ENCODE results near the gene KRT222.

KRT222 gene

DNA sequence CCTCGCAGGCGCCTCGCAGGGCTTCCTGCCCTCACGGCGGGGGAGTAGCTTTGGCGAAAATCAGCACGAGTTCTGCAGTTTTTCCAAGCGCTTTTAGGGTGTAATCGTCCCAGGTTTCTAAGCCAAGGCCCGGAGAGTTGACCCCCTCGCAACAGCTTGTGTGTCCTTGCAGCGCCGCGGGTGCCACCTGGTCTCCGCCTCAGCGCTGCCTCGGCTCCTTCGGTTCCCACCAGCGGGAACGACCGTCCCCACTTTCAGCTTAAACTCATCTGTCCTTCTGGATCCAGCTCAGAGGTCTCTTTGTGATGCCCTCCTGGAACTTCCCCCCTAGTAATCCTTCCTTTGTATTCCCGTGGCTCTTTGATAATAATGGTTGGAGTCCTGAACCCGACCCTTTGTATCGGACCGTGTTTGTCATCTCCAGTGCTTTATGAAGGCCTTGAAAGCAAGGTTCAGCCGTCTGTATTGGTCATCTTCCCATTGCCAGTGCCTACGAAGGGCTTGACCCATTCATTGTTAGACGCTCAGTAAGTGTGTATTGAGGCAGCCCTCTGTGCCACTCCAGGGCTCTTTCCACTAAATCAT lies 16.5 kb downstream of the KRT222 start:
- no peak for DNase-seq

GRCh38 chr17:40647624-40648383 lies 17.2 kb downstream of the KRT222 start, which contains the start of gene SMARCE1:
Gene SMARCE1, minus strand, starts transcription at chr17:40647818. Its CDS starts 2,016 bp downstream, at chr17:40645802.
- DNase-seq: no peak

- no peak for DNase-seq
Observed at GRCh38 chr17:40646791-40647623, 18.0 kb downstream of the KRT222 start.

DNA sequence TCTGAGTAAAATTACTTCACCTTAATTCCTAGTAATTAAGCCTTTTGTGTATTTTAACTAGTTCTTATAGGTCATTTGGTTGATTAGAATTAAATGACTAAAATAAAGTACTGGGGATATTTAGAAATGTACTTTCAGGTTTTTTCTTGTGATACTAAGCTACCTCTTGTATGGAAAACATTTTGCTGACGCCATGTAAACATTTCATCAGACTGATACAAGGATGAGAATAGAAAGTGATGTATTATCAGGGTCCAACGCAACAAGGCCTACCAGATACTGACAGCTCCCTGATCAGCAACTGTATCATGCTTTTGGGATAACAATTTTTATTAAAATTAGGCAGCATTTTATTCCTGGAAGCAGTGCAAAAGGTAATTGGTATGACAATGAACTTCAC lies 19.0 kb downstream of the KRT222 start:
- no peak for DNase-seq

DNA sequence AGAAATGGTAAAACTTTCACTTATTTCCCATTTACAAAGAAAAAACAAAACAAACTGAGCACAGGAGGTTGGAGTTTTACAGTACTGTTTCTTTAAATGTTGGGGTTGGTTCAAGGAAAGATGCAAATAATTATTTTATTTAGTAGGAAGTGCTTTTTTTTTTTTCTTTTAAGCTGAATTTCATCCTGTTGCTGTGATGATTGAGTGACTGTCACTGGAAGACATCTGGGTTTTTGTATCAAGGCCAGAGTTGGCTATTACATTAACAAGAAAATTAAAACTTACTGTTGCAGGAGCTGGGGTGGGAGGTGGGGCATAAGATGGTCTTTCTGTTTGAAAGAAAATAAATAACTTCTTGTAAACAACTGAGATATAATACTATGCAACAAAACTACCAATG lies 19.7 kb downstream of the KRT222 start:
- DNase-seq: no peak

GRCh38 chr17:40637931-40638330 lies 27.0 kb downstream of the KRT222 start:
- DNase-seq: no peak

GRCh38 chr17:40633871-40634270 lies 31.1 kb downstream of the KRT222 start:
- DNase-seq: no peak

DNA sequence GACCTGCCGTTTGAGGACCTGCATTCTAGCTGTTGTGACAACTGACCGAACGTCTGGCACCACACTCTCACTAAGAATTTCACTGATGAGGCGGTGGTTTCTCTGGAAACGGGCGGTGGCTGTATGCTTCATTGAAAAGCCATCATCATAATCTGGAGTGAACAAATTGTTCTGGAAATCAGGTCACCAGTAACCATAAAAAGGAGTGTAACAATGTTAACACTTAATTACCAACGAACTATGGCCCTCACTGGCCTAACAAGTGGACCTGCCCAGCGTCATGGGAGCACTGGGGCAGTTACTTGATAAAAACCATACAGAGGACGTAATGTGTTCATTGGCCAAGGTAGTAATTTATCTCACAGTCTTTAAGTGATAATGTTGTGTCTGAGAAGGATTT lies 32.8 kb downstream of the KRT222 start:
- no peak for DNase-seq

- DNase-seq: no peak
Observed at GRCh38 chr17:40629842-40630241, 35.1 kb downstream of the KRT222 start.

DNA sequence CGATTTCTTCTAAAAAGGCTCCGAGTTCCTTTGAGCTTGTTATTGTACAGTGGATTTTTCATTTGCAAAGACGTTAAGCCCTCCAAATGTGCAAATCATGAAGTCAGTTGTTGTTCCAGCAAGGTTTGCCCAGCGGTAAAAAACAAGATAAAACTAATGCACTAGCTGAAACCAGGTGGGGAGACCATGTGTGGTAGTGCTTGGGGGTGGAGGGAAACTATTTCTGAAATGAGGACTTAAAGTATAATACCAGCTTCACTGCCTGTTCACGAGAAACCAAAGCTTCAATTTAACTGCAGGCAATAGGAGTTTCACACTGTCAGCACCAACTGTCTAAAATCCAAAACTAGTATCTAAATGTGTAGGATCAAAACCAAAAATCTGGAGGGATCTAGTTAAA lies 39.7 kb downstream of the KRT222 start:
- no peak for DNase-seq

DNA sequence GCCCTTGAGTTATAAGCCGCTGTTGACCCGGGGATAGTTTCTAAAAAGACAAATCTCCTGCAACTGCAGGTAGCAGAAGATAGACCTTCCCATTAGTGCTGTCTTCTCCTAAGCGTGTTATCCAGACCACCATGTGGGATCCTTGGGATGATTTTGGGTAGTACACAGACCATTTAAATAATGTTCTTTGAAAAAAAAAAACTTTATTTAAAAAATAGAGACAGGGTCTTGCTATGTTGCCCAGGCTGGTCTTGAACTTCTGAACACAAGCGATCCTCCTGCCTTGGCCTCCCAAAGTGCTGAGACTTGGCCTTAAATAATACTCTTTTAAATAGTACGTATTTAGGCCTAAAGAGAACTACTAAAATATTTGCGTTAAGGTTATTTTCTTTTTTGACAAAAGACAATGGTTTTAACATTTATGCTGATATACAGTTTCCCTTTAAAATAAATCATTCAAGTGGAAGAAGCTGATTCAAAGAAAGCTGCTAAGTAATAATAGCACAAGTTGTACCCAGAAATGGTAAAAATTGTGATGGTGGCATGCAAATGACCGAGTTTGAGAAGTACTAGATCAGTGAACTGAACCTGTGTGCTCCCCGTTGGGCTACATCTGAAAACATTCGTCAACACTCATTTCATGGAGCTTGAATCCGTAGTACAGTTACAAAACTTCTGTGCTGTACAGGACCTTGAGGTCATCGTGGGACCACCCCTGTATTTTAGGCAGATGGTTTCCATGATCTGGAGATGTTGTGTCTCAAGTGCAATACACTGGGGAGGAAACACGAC lies 41.4 kb downstream of the KRT222 start:
- DNase-seq: no peak

- DNase-seq: no peak
Observed at GRCh38 chr17:40622509-40622928, 42.5 kb downstream of the KRT222 start.

- DNase-seq: no peak
Observed at GRCh38 chr17:40621578-40621977, 43.4 kb downstream of the KRT222 start.

DNA sequence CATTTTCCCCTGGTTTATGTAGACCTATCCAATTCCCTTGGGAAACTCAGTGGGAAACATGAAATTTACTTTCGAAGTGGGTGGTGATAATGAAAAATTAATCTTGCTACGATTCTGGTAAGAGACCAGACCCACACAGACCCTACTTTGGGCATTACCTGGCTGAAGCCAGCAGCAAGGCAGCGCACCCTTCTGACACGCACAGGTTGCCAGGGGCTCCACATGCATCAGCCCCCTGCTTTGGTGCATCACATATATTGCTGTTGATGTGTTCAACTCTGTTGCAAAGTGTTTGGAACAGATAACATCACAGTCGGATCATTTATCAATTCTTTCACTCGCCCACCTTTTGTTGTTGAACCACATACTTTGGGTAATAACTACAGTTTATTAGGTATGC lies 44.0 kb downstream of the KRT222 start:
- DNase-seq: no peak

GRCh38 chr17:40618754-40619625 lies 46.0 kb downstream of the KRT222 start:
- DNase-seq: no peak

- DNase-seq: no peak
Observed at GRCh38 chr17:40617678-40618240, 47.2 kb downstream of the KRT222 start.

DNA sequence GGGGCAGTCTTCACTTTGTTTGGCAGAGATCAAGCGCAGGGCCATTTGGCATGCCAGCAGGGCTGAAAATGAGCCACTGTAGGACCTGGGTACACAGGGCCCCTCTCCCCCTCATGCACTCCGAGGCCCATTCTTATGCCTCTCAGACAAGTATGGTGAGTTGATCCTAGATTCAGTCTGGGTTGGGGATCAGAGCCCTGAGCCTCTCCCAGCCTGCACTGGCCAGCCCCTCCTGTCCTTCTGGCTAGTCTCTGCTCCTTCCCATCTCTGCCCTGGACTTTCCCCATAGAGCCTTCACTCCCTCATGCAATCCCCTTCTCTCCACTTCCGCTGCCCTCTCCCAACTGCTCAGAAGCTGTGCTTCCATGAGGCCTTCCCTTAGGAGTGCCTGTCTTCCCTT lies 48.4 kb downstream of the KRT222 start:
- no peak for DNase-seq

GRCh38 chr17:40615841-40616476 lies 49.0 kb downstream of the KRT222 start:
- no peak for DNase-seq

DNA sequence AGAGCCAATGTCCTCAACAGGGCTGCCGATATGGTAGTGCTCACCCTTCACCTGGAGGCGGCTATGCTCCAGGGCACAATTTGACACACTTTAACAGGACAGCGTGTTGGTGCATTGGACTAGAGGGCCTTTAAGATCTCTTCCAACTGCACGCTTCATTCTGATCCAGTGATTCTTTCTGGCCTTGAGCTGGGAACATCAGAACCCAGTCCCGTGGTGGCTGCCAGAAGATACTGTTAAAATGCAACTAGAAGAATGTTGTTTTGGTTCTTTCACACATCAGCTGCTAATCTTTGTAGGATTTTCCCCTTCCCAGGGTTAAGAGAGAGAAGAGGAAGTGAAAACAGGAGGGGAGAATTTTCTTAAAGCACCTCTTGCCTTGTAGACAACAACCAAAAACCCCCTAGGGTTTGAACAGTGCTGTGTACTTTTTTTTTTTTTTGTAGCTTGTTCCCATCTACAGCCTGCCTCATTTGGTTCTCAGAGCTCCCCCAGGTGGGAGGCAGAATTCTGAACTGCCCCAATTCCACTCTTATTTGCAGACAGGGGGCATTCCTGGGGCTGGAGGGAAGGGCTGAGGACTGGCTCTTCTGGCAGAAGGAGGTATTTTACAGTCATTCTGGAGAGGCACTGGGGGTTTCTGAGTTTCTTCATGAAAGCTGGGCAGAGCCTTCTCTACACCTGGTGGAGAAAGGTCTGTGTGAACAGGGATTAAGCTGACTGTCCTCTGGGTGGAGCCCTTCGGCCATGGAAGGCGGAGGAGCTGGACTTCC lies 49.7 kb downstream of the KRT222 start:
- DNase-seq: no peak

- DNase-seq: no peak
Observed at GRCh38 chr17:40614431-40615067, 50.4 kb downstream of the KRT222 start.
